SK-N-SH treated with all-trans-retinoic acid at 6 μM for 48 hours (cell line): Measurements from ENCODE around the gene PLA2R1.

Source experiments
- ARNTL ChIP-seq: fragments of 450-650 bp; formaldehyde crosslinking; IDR thresholded peaks from 2 replicates; pipeline ENCODE4 v1.5.0; 2020; ENCODE audit warnings: low read depth, mild to moderate bottlenecking, moderate library complexity, borderline replicate concordance
- CREB5 ChIP-seq: fragments of 250-450 bp; sonication (Bioruptor Pico); IDR thresholded peaks from 2 replicates; pipeline ENCODE4 v1.5.1; 2020; ENCODE audit warnings: low read depth, mild to moderate bottlenecking, moderate library complexity
- CSRNP3 ChIP-seq: fragments of 250-450 bp; sonication (Bioruptor Pico); IDR thresholded peaks from 2 replicates; pipeline ENCODE4 v1.5.1; 2021; ENCODE audit warnings: mild to moderate bottlenecking, moderate library complexity
- ESRRG ChIP-seq: fragments of 250-450 bp; sonication (Bioruptor Pico); IDR thresholded peaks from 2 replicates; pipeline ENCODE4 v1.6.1; 2021; ENCODE audit warnings: mild to moderate bottlenecking
- GLIS3 ChIP-seq: fragments of 250-450 bp; sonication (Bioruptor Pico); IDR thresholded peaks from 2 replicates; pipeline ENCODE4 v1.5.0; 2020; ENCODE audit warnings: mild to moderate bottlenecking, moderate library complexity
- PPARA ChIP-seq: fragments of 250-450 bp; sonication (Bioruptor Pico); IDR thresholded peaks from 2 replicates; pipeline ENCODE4 v1.5.0; 2020; ENCODE audit warnings: mild to moderate bottlenecking, borderline replicate concordance
- RARB ChIP-seq: fragments of 250-450 bp; sonication (Bioruptor Pico); IDR thresholded peaks from 2 replicates; pipeline ENCODE4 v1.8.0; 2021; ENCODE audit warnings: mild to moderate bottlenecking, moderate library complexity
- ZC3H10 ChIP-seq: fragments of 250-450 bp; sonication (Bioruptor Pico); IDR thresholded peaks from 2 replicates; pipeline ENCODE4 v1.5.1; 2021; ENCODE audit warnings: mild to moderate bottlenecking, moderate library complexity
- ZFP3 ChIP-seq: fragments of 250-450 bp; sonication (Bioruptor Pico); IDR thresholded peaks from 2 replicates; pipeline ENCODE4 v1.5.0; 2020; ENCODE audit warnings: mild to moderate bottlenecking, moderate library complexity
- ZNF70 ChIP-seq: fragments of 450-650 bp; formaldehyde crosslinking; IDR thresholded peaks from 2 replicates; pipeline ENCODE4 v1.5.0; 2020; ENCODE audit warnings: mild to moderate bottlenecking, moderate library complexity

- TF ChIP-seq ARNTL (CRISPR knock-in tag), result no peak
- no peak for TF ChIP-seq ZNF70
- TF ChIP-seq CSRNP3 (CRISPR knock-in tag), result no peak
- no peak for TF ChIP-seq ZC3H10
- no peak for TF ChIP-seq PPARA (CRISPR knock-in tag)
- no peak for TF ChIP-seq ESRRG (CRISPR knock-in tag)
- no peak for TF ChIP-seq RARB (CRISPR knock-in tag)
- no peak for TF ChIP-seq GLIS3 (CRISPR knock-in tag)
- no peak for TF ChIP-seq ZFP3 (CRISPR knock-in tag)
- no peak for TF ChIP-seq CREB5
These were observed 48.3 kb upstream of the PLA2R1 start for GRCh38 chr2:160110674-160111239.
